ENCODE measurements around the gene AIFM1.

The AIFM1 gene

GRCh38 chrX:130170752-130171445, 5.3 kb upstream of the AIFM1 start:
- peak; percentile 77 for DNase-seq

- DNase-seq = no peak
These were observed 1.4 kb upstream of the AIFM1 start for GRCh38 chrX:130167040-130167439.

- no peak for DNase-seq
These were observed 799 bp upstream of the AIFM1 start for GRCh38 chrX:130166503-130166777.

- DNase-seq = no peak
These were observed 399 bp downstream of the AIFM1 start for GRCh38 chrX:130165181-130165702.

- no peak for DNase-seq
These were observed 2.2 kb downstream of the AIFM1 start for GRCh38 chrX:130163398-130163797.

GRCh38 chrX:130162094-130162735, 3.4 kb downstream of the AIFM1 start:
- DNase-seq = no peak

GRCh38 chrX:130159776-130160175, 5.9 kb downstream of the AIFM1 start:
- no peak for DNase-seq

GRCh38 chrX:130158311-130158710, 7.3 kb downstream of the AIFM1 start:
- DNase-seq = no peak

GRCh38 chrX:130155564-130155963, 10.1 kb downstream of the AIFM1 start:
- no peak for DNase-seq

- DNase-seq = no peak
These were observed 18.0 kb downstream of the AIFM1 start for GRCh38 chrX:130147631-130148030.

GRCh38 chrX:130145123-130145522, 20.5 kb downstream of the AIFM1 start:
- no peak for DNase-seq

GRCh38 chrX:130144509-130144908, 21.1 kb downstream of the AIFM1 start:
- DNase-seq = no peak

- DNase-seq = no peak
These were observed 26.0 kb downstream of the AIFM1 start for GRCh38 chrX:130139474-130140201.

GRCh38 chrX:130136961-130137360, 28.7 kb downstream of the AIFM1 start:
- no peak for DNase-seq

GRCh38 chrX:130136496-130136895, 29.1 kb downstream of the AIFM1 start:
- no peak for DNase-seq

GRCh38 chrX:130130990-130131389, 34.7 kb downstream of the AIFM1 start:
- no peak for DNase-seq

- no peak for DNase-seq
These were observed 40.4 kb downstream of the AIFM1 start for GRCh38 chrX:130125091-130125874.

GRCh38 chrX:130124577-130124976, 41.1 kb downstream of the AIFM1 start:
- DNase-seq = no peak

- no peak for DNase-seq
These were observed 44.2 kb downstream of the AIFM1 start for GRCh38 chrX:130121505-130121800.

- DNase-seq = peak; percentile 77
These were observed 44.7 kb downstream of the AIFM1 start for GRCh38 chrX:130120746-130121504.

- DNase-seq = peak; percentile 31
These were observed 45.3 kb downstream of the AIFM1 start for GRCh38 chrX:130120321-130120731.

GRCh38 chrX:130119312-130119898, 46.2 kb downstream of the AIFM1 start:
- DNase-seq = no peak

Data from stimulated activated CD4-positive, alpha-beta T cell treated with anti-CD3 and anti-CD28 coated beads, Interleukin-15, amount 100 ng/mL, for 24 hours (primary cell).